ENCODE measurements around the gene DNAAF5. TPM values are rescaled to one million over a fixed set of nuclear protein-coding genes. Genes with fewer than 3 reads are reported as not detected.

DNAAF5 gene
- polyA plus RNA-seq, 1 of the 3 experiments (the other 2 are of a cell fraction) = 58.5 TPM

- ChIA-PET CTCF (no interaction called here), POLR2A (no interaction called here)
- Histone ChIP-seq H2AFZ (ENCODE audit: low read depth) (no peak overlapping the region), H3K36me3 (replicated peaks in 1 of 2; ENCODE audit: control insufficient read depth in 1 of 2, insufficient read depth in 2 of 2, low read length in 1 of 2) (no peaks in the 10 kb centered on the region), H4K20me1 (ENCODE audit: insufficient read depth) (no peaks in the 10 kb centered on the region), H3K9me2 (no peaks in the 10 kb centered on the region), H3K4me3 (ENCODE audit: low read depth in 2 of 2, low read length in 1 of 2) (no peak overlapping the region), H3K9ac (no peak overlapping the region), H3K9me3 (no peaks in the 10 kb centered on the region), H3K79me2 (ENCODE audit: insufficient read depth) (no peaks in the 10 kb centered on the region), H3K4me2 (no peak overlapping the region), H3K27ac (ENCODE audit: low read depth in 2 of 2, low read length in 1 of 2) (no peak overlapping the region), H3K27me3 (ENCODE audit: insufficient read depth) (no peaks in the 10 kb centered on the region), H3F3A (replicated peaks; ENCODE audit: insufficient read depth) (no peaks in the 10 kb centered on the region), H3K4me1 (ENCODE audit: control insufficient read depth in 1 of 2, insufficient read depth in 2 of 2, low read depth in 1 of 2, low read length in 1 of 2) (peaks cover 0 to 4% of the 10 kb centered on the region in 2 experiments; a peak in 1 of 4 replicates)
- WGBS (ENCODE audit: low lambda C conversion rate) = 89% methylated on average over 18 of the region's 18 CpGs
- DNase-seq = no peak
- TF ChIP-seq RXRA (IDR thresholded peaks at IDR 0.05; ENCODE audit: borderline replicate concordance, low read depth) (no peak), FOXJ3 (CRISPR knock-in tag; IDR thresholded peaks at IDR 0.05) (no peak), FOSL2 (IDR thresholded peaks at IDR 0.05; ENCODE audit: borderline replicate concordance, low read depth) (no peak), TEAD4 (IDR thresholded peaks at IDR 0.05; ENCODE audit: borderline replicate concordance, insufficient read depth) (no peak), ZBTB33 (IDR thresholded peaks at IDR 0.05; ENCODE audit: borderline replicate concordance, low read depth) (no peak), CTCF (IDR thresholded peaks at IDR 0.05) (no peak), USF1 (IDR thresholded peaks at IDR 0.05; ENCODE audit: borderline replicate concordance, low read depth) (no peak), MXI1 (IDR thresholded peaks at IDR 0.05; ENCODE audit: low read depth, low read length) (no peak), RFX5 (IDR thresholded peaks at IDR 0.05; ENCODE audit: low read length) (no peak), RAD21 (IDR thresholded peaks at IDR 0.05; ENCODE audit: low read length) (no peak)
These were observed 78.8 kb downstream of the DNAAF5 start for GRCh38 chr7:805261-805660.
